Activated naive CD4-positive, alpha-beta T cell treated with anti-CD3 and anti-CD28 coated beads, Interleukin-2, amount 50 U/mL, for 16 hours (primary cell): ENCODE data around the gene LINGO3.

Experiments used
- DNase-seq: peaks from one replicate; pipeline ENCODE4 v3.0.0-alpha.2; 2020

LINGO3 gene

GRCh38 chr19:2338751-2339643, 31.0 kb upstream of the LINGO3 start:
- no peak for DNase-seq

- DNase-seq: no peak
Measured at GRCh38 chr19:2338055-2338615, 30.2 kb upstream of the LINGO3 start.

GRCh38 chr19:2337329-2337707, 29.4 kb upstream of the LINGO3 start:
- DNase-seq: no peak

GRCh38 chr19:2336528-2337328, 28.8 kb upstream of the LINGO3 start:
- DNase-seq: no peak

GRCh38 chr19:2335848-2336247, 27.9 kb upstream of the LINGO3 start:
- no peak for DNase-seq

GRCh38 chr19:2334986-2335846, 27.3 kb upstream of the LINGO3 start:
- no peak for DNase-seq

GRCh38 chr19:2334426-2334825, 26.5 kb upstream of the LINGO3 start:
- DNase-seq: no peak

GRCh38 chr19:2333807-2334211, 25.9 kb upstream of the LINGO3 start:
- no peak for DNase-seq

GRCh38 chr19:2333027-2333806, 25.3 kb upstream of the LINGO3 start:
- no peak for DNase-seq

- DNase-seq: peak; percentile 32
Measured at GRCh38 chr19:2332341-2333026, 24.5 kb upstream of the LINGO3 start.

GRCh38 chr19:2331601-2332246, 23.8 kb upstream of the LINGO3 start:
- DNase-seq: no peak

GRCh38 chr19:2330632-2331284, 22.8 kb upstream of the LINGO3 start:
- DNase-seq: no peak

GRCh38 chr19:2330255-2330631, 22.3 kb upstream of the LINGO3 start:
- DNase-seq: no peak

GRCh38 chr19:2329501-2329916, 21.6 kb upstream of the LINGO3 start:
- no peak for DNase-seq

- no peak for DNase-seq
Measured at GRCh38 chr19:2329149-2329478, 21.2 kb upstream of the LINGO3 start.

- DNase-seq: peak; percentile 92
Measured at GRCh38 chr19:2328401-2329148, 20.6 kb upstream of the LINGO3 start, which contains the start of the genes LSM7 and SPPL2B. Gene LSM7, minus strand, starts transcription at chr19:2328586. Its CDS starts 20 bp downstream, at chr19:2328566. Gene SPPL2B, plus strand, starts transcription at chr19:2328684. Its CDS starts 26 bp downstream, at chr19:2328710.

GRCh38 chr19:2327773-2328400, 19.9 kb upstream of the LINGO3 start:
- DNase-seq: peak; percentile 60

- DNase-seq: no peak
Measured at GRCh38 chr19:2326699-2327360, 18.9 kb upstream of the LINGO3 start.
